Gastroesophageal sphincter (tissue), 3 donors: ENCODE measurements around the gene HEBP1.

Source experiments
- EP300 ChIP-seq: sonication (generic); formaldehyde crosslinking; IDR thresholded peaks from one replicate; pipeline ENCODE4 v1.6.1; 2017; ENCODE audit warnings: antibody characterized with exemption, mild to moderate bottlenecking
- POLR2A ChIP-seq, 2 donors: fragments of 450-650 bp; IDR thresholded peaks; one replicate each; pipeline ENCODE4 v1.6.1; 2017; ENCODE audit warnings: antibody characterized with exemption in 2 of 2, mild to moderate bottlenecking in 2 of 2, moderate library complexity in 1 of 2
- TF ChIP-seq, protein P1 (sequence below), 4 experiments: fragments of 200-600 bp in 2 of 4; fragments of 450-650 bp in 2 of 4; sonication (generic) in 1 of 4; IDR thresholded peaks; one replicate each; pipeline ENCODE4 v1.5.1; 2017 to 2019; ENCODE audit warnings: antibody characterized with exemption in 4 of 4, mild to moderate bottlenecking in 2 of 4, moderate library complexity in 2 of 4

DNA sequence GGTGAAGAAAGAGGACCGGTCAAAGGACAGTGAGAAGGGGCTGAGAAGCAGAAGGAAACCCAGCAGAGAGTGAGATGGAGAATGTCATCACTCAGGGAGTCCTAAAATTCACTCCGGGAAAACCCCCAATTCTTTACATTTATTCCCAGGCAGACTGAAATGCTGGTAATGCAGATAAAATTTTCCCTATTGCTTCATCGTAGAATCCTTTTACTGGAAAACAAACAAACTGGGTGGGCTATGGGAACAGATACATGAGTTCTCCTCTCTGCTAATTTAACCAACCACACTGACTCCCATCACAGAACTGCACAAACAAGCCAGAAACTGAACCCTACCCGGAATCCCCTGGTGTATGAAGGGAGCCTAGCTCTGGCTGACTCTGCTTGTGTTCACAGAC, 20.9 kb downstream of the HEBP1 start:
- TF ChIP-seq, protein P1, sequence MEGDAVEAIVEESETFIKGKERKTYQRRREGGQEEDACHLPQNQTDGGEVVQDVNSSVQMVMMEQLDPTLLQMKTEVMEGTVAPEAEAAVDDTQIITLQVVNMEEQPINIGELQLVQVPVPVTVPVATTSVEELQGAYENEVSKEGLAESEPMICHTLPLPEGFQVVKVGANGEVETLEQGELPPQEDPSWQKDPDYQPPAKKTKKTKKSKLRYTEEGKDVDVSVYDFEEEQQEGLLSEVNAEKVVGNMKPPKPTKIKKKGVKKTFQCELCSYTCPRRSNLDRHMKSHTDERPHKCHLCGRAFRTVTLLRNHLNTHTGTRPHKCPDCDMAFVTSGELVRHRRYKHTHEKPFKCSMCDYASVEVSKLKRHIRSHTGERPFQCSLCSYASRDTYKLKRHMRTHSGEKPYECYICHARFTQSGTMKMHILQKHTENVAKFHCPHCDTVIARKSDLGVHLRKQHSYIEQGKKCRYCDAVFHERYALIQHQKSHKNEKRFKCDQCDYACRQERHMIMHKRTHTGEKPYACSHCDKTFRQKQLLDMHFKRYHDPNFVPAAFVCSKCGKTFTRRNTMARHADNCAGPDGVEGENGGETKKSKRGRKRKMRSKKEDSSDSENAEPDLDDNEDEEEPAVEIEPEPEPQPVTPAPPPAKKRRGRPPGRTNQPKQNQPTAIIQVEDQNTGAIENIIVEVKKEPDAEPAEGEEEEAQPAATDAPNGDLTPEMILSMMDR (IDR thresholded peaks at IDR 0.05), result no peak
- TF ChIP-seq POLR2A (IDR thresholded peaks at IDR 0.05) (no peak), EP300 (no peak)
